ENCODE results near the gene MED22.
"Not testable (repeated sequence)": the region's sequence is repeated elsewhere in the genome, so short reads cannot be mapped to it uniquely, and the experiment has no call there.

MED22 gene

GRCh38 chr9:133335924-133336811 lies 11.8 kb downstream of the MED22 start, which contains the start of gene SURF6:
Gene SURF6, minus strand, starts transcription at chr9:133336188. Its CDS starts 56 bp downstream, at chr9:133336132.
- no peak for DNase-seq (ENCODE audit: low read depth, low spot score)

DNA sequence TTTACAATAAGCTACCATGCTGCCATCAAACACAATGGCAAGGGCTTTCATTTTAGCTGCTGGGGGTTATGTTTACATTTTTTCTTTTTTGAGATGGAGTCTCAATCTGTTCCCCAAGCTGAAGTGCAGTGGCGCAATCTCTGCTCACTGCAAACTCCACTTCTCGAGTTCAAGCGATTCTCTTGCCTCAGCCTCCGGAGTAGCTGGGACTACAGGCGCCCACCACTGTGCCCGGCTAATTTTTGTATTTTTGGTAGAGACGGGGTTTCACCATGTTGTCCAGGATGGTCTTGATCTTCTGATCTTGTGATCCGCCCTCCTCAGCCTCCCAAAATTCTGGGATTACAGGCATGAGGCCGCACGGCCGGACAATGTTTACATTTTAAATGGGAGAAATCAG lies 13.0 kb downstream of the MED22 start:
- DNase-seq (ENCODE audit: low read depth, low spot score) = not testable (repeated sequence)

DNA sequence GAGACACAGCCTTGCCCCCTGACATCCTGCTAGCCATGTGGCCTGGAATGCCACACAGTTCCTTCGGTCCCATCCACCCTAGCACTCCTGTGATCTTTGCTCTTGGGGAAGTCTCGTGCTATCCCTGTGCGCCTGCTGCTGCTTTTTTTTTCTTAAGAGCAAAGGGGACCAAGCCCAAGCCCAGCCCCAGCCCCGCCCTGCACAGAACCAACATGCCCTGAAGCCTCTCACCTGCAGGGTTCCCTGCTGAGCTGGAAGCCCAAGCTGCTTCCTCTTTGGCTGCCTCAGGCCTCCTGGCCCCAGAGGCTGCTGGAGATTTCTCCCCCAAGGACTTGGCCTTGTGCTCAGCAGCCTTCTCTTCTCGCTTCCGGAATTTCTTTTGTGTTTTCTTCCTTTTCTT lies 13.8 kb downstream of the MED22 start:
- no peak for DNase-seq (ENCODE audit: low read depth, low spot score)

- DNase-seq (ENCODE audit: low read depth, low spot score) = no peak
These were observed 14.4 kb downstream of the MED22 start for GRCh38 chr9:133333566-133333965.

GRCh38 chr9:133333011-133333410 lies 14.9 kb downstream of the MED22 start:
- no peak for DNase-seq (ENCODE audit: low read depth, low spot score)

- DNase-seq (ENCODE audit: low read depth, low spot score) = no peak
These were observed 15.6 kb downstream of the MED22 start for GRCh38 chr9:133332381-133332730.

GRCh38 chr9:133331641-133332380 lies 16.1 kb downstream of the MED22 start:
- DNase-seq (ENCODE audit: low read depth, low spot score) = no peak

DNA sequence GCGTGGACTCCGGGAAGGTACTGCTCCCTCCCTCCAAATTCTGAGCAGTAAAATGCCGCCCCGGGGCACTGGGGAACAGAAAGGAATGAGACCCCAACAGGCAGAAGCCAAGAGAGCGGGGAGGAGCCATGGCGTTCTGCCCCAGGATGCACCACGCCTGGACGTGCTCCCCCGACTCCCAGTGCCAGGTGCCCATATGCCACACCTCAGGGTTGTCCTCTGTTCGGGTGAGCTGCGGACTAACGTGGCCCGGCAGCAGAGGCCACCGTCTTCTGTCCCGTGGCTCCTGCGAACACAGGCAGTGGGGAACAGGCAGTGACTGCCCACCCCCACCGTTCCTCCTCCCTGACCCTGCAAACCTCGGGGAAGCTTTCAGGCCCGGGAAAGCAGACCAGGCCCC lies 16.7 kb downstream of the MED22 start:
- no peak for DNase-seq (ENCODE audit: low read depth, low spot score)

GRCh38 chr9:133329306-133330156 lies 18.4 kb downstream of the MED22 start:
- DNase-seq (ENCODE audit: low read depth, low spot score) = not testable (repeated sequence)

- no peak for DNase-seq (ENCODE audit: low read depth, low spot score)
These were observed 20.0 kb downstream of the MED22 start for GRCh38 chr9:133327834-133328484.

- DNase-seq (ENCODE audit: low read depth, low spot score) = not testable (repeated sequence)
These were observed 20.9 kb downstream of the MED22 start for GRCh38 chr9:133327021-133327420.

DNA sequence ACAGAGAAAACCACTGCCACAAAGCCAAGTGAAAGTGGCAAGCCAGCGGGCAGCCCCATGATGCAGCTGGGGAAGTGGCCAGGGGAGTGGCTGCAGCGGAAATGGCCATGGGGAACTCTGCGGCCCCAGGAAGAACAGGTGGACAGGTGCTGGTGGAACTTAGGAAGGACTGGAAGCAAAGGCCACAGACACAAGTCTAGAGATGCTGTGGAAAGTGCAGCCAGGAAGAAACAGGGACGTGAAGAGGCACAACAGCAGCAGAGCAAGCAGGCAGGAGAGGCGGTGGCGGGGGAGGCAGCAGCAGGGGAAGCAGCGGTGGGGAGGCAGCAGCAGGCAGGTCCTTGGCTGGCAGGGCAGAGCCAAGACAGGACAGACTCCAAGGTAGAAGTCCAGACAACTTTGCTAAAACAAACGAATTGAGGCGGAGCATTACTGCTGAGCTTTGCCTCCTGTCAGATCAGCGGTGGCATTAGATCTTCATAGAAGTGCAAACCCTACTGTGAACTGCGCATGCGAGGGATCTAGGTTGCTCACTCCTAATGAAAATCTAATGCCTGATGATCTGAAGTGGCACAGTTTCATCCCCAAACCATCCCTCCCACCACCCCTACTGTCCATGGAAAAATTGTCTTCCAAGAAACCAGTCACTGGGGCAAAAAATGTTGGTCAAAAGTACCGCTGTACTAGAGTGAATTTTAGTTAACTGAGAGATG lies 23.8 kb downstream of the MED22 start:
- DNase-seq (ENCODE audit: low read depth, low spot score) = no peak

GRCh38 chr9:133323211-133323610 lies 24.7 kb downstream of the MED22 start:
- DNase-seq (ENCODE audit: low read depth, low spot score) = no peak

DNA sequence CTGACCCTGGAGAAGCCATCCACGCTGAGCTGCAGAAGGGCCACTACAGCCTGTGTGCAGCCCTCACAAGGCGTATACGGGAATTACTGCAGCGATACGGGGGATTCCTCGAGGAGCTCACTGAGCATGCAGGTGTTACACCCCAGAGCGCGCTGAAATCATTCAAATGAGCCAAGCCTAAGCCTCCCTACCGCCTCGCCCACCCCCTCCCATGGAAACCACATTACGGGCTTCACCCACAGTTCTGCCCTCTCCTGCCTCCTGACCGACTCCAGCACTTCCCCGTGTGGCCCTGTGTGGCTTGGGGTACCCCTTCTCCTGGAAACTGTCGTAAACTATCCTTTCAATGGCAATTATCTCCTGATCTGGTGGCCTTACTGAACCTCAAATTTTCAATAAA lies 25.2 kb downstream of the MED22 start:
- DNase-seq (ENCODE audit: low read depth, low spot score) = no peak

DNA sequence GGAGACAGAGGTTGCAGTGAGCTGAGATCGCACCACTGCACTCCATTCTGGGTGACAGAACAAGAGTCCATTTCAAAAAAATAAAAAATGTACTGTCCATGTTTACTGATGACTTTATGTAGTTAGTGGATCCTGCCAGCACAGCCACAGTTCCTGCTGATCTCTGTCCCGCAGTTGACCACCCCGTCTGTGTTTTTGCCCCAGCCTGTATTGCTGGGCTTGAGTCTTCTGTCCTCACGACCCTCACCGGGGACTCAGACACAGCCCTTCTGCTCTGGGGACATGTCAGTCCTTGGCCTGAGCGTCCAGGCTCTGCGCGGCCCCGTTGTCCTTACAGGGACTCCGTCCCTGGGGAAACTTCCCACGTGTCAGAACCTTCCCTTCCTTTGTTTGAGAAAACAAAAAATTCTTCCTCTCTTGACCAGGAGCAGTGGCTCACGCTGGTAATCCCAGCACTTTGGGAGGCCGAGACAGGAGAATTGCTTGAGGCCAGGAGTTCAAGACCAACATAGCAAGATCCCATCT lies 26.5 kb downstream of the MED22 start:
- no peak for DNase-seq (ENCODE audit: low read depth, low spot score)

- no peak for DNase-seq (ENCODE audit: low read depth, low spot score)
These were observed 27.5 kb downstream of the MED22 start for GRCh38 chr9:133320421-133320881.

DNA sequence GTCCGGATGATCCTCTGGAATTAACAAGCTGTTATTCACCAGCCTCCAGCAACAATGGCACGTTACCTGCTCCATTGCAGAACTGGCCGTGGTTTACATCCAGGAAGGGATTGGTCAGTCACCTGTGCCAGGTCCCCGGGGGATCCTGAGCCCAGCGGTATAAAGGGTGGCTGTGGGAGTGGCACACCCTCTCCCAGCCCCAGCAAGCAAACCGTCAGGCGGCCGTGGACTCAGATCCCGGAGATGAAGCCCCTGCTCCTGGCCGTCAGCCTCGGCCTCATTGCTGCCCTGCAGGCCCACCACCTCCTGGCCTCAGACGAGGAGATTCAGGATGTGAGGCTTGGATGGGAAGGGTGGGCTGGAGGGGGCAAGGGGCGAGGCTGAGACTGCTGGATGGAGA lies 30.4 kb downstream of the MED22 start:
- not testable (repeated sequence) for DNase-seq (ENCODE audit: low read depth, low spot score)

GRCh38 chr9:133315997-133316396 lies 31.9 kb downstream of the MED22 start:
- DNase-seq (ENCODE audit: low read depth, low spot score) = no peak

DNA sequence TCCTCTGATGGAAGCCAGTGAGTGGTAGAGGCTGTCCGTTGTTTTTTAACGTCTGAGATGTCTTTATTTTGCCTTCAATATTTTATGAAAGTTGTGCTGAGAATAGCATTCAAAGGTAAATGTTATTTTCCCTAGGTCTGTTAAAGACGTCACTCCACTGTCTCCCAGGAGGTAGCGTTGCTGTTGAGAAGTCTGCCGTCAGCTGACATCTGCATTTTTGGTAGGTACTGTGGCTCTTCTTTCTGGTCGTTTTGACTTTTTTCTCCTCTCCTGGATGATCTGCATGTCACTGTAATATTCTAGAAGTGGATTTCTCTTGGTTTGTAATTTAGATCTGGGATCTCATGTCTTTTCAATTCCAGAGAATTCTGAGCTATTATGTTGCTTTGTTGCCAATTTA lies 38.3 kb downstream of the MED22 start:
- DNase-seq (ENCODE audit: low read depth, low spot score) = no peak

DNA sequence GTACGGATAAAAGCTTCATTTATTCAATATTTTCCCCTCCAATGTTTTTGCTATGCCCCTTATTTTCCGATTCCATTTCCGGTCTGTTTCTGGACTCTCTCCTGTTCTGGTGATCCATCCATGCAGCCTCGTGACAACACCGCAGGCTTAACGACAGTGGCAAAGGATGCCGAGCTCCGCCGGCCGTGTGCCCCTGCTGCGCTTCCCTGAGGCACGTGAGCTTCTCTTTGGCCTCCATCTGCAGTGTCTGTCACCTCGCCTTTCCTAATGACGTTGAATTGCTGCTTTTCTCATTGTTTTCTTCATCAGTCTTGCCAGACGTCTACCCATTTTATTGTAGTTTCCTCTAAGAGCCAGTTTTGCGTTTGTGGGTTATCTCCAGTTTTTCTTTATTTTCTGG lies 40.6 kb downstream of the MED22 start:
- no peak for DNase-seq (ENCODE audit: low read depth, low spot score)
